Right lobe of liver (tissue), 6 donors: Measurements from ENCODE around the gene TEX38. TPM values are rescaled to one million over a fixed set of nuclear protein-coding genes. Genes with fewer than 3 reads are reported as not detected.

Experiments used
- ATAC-seq, 4 donors: fragments of 200-7000 bp; cut with Tn5 transposase; one replicate each; pipeline ENCODE4 v1.9.1; 2020; ENCODE audit warnings: mild to moderate bottlenecking in 4 of 4, moderate library complexity in 4 of 4
- DNase-seq, 3 donors: peaks; one replicate each; pipeline ENCODE4 v3.0.0-alpha.2; 2020
- H3K27ac ChIP-seq, 3 donors: fragments of 200-600 bp; one replicate each; pipeline ENCODE4 v1.8.0; 2022
- H3K27me3 ChIP-seq, 2 donors: fragments of 200-600 bp; one replicate each; pipeline ENCODE4 v1.8.0; 2022
- H3K36me3 ChIP-seq, 4 donors: fragments of 200-600 bp; sonication (generic) in 1 of 4; one replicate each; pipeline versions ENCODE4 v1.5.1 to v1.8.0; 2017 to 2022; ENCODE audit warnings: control low read depth in 1 of 4
- H3K4me1 ChIP-seq, 4 donors: fragments of 200-600 bp; sonication (generic) in 1 of 4; one replicate each; pipeline versions ENCODE4 v1.5.1 to v1.8.0; 2017 to 2022; ENCODE audit warnings: control low read depth in 1 of 4
- H3K4me3 ChIP-seq, 3 donors: fragments of 200-600 bp; one replicate each; pipeline ENCODE4 v1.8.0; 2022
- H3K9me3 ChIP-seq, 4 donors: fragments of 200-600 bp; sonication (generic) in 1 of 4; one replicate each; pipeline versions ENCODE4 v1.5.1 to v1.8.0; 2017 to 2022; ENCODE audit warnings: control low read depth in 1 of 4
- POLR2A ChIP-seq: fragments of 450-650 bp; IDR thresholded peaks from one replicate; pipeline ENCODE4 v1.6.1; 2017; ENCODE audit warnings: antibody characterized with exemption, mild to moderate bottlenecking
- WGBS: methylation state at CpG from one replicate; pipeline ENCODE4 v1.1.6; 2018; ENCODE audit warnings: low coverage, low lambda C conversion rate; ENCODE audit not compliant: insufficient coverage; ENCODE audit errors: missing lambda C conversion rate; 5-methylcytosine and 5-hydroxymethylcytosine counted together
- intact Hi-C, 2 donors: fragments of 100-400 bp; cut with DNase I; formaldehyde crosslinking; loops; one replicate each; pipeline versions ENCODE4 v1.11.2 to v1.14.1; 2022
- total RNA-seq, 6 experiments: library from RNA; depleted of rRNA in 2 of 6; stranded (reverse); fragments of >200 nt in 2 of 6; fragmentation: NEBNext Ultra II Directional in 3 of 6; extraction: Animal tissue kit (Norgen Biotek cat#: 25700) in 3 of 6; gene quantifications; one replicate each; pipeline versions ENCODE4 v1.1.0 to v1.2.4, GENCODE V29; 2016 to 2023
- TF ChIP-seq, protein P1 (sequence below), 4 donors: fragments of 200-600 bp in 3 of 4; fragments of 450-650 bp in 1 of 4; IDR thresholded peaks; one replicate each; pipeline versions ENCODE4 v1.5.1 to v1.8.0; 2016 to 2022; ENCODE audit warnings: antibody characterized with exemption in 4 of 4, mild to moderate bottlenecking in 2 of 4
- donor health status: DM: no; HTN: yes; CAD: no.
- donor health status: DM: no; HTN: no; CAD: no.
- donor health status: DM: no; HTN: no; CAD: no.
- donor health status: DM: no; HTN: yes; CAD: no.
- donor health status: DM: no; HTN: yes; CAD: no.

The TEX38 gene
- total RNA-seq, 6 experiments from 2014 or later = not detected

DNA sequence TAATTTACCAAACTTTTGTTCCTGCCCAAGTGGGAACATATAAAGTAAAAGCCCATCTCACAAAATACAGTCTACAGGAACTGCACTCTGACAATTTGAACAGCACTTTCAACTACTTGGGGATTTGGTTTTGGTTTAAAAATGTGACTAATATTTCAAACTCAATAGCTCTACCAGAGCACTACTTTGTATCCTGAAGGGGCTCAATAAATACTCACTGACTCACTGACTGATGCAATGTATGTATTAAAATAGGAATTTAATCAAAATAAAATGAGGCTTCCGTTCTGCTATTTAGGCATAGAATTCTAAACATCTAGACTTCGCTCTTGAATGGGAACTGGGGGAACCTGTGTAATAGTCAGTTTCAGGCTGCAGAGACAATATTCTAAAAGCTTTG lies 25.4 kb downstream of the TEX38 start:
- Histone ChIP-seq H3K27ac (no peak overlapping the region), H3K36me3 (peaks cover 0 to 23% (median 4%) of the 10 kb centered on the region in 4 donors), H3K9me3 (no peaks in the 10 kb centered on the region), H3K27me3 (no peaks in the 10 kb centered on the region), H3K4me3 (no peak overlapping the region), H3K4me1 (no peaks in the 10 kb centered on the region)
- 85% methylated on average over 2 of the region's 2 CpGs for WGBS
- ATAC-seq = no peak
- no peak for DNase-seq
- TF ChIP-seq, protein P1, sequence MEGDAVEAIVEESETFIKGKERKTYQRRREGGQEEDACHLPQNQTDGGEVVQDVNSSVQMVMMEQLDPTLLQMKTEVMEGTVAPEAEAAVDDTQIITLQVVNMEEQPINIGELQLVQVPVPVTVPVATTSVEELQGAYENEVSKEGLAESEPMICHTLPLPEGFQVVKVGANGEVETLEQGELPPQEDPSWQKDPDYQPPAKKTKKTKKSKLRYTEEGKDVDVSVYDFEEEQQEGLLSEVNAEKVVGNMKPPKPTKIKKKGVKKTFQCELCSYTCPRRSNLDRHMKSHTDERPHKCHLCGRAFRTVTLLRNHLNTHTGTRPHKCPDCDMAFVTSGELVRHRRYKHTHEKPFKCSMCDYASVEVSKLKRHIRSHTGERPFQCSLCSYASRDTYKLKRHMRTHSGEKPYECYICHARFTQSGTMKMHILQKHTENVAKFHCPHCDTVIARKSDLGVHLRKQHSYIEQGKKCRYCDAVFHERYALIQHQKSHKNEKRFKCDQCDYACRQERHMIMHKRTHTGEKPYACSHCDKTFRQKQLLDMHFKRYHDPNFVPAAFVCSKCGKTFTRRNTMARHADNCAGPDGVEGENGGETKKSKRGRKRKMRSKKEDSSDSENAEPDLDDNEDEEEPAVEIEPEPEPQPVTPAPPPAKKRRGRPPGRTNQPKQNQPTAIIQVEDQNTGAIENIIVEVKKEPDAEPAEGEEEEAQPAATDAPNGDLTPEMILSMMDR (IDR thresholded peaks at IDR 0.05) = no peak
- TF ChIP-seq POLR2A = no peak
- intact Hi-C loops = no loop called here

GRCh38 chr1:46699666-46700065 lies 28.0 kb downstream of the TEX38 start:
- Histone ChIP-seq H3K4me1 (no peaks in the 10 kb centered on the region), H3K4me3 (no peak overlapping the region), H3K9me3 (no peaks in the 10 kb centered on the region), H3K27ac (no peak overlapping the region), H3K36me3 (peaks cover 0 to 27% (median 4%) of the 10 kb centered on the region in 4 donors), H3K27me3 (no peaks in the 10 kb centered on the region)
- no peak for DNase-seq
- TF ChIP-seq POLR2A = no peak
- TF ChIP-seq, protein P1 (IDR thresholded peaks at IDR 0.05) = no peak
- 49% methylated on average over 3 of the region's 3 CpGs for WGBS
- ATAC-seq = peak in 3 of 4 donors; percentile 16 to 53 (median 46)
- intact Hi-C loops = no loop called here

DNA sequence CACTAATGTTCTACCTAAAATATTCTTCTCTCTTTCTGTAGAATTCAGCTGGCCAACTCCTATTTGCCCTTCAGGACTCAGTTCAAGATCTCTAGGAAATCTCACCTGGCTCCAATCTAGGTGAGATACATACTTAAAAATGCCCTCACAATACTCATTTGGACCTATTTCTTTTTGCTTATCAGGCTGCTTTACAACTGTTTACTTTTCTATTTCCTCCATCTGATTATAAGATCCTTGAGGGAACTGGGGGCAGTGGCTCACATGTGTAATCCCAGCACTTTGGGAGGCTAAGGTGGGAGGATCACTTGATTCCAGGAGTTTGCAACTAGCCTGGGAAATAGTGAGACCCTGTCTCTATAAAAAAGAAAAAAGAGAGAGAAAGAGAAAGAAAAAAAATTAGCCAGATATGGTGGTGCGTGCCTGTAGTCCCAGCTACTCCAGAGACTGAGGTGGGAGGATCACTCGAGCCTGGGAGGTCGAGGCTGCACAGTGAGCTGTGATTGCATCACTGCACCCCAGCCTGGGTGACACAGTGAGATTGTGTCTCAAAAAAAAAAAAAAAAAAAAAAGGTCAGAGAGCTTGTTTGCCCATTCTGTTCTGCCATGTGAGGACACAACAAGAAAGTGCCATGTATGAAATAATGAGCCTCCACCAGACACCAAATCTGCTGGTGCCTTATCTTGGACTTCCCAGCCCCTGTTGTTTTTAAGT lies 32.4 kb downstream of the TEX38 start:
- no peak overlapping the region for H3K4me3 ChIP-seq
- H3K4me1 ChIP-seq = no peaks in the 10 kb centered on the region
- no peak for TF ChIP-seq POLR2A
- TF ChIP-seq, protein P1 (IDR thresholded peaks at IDR 0.05) = no peak
- intact Hi-C loops = no loop called here
- H3K27ac ChIP-seq = no peak overlapping the region
- H3K27me3 ChIP-seq = no peaks in the 10 kb centered on the region
- 55% methylated on average over 3 of the region's 3 CpGs for WGBS
- ATAC-seq (peak in 1 of 4 donors; percentile 83), DNase-seq (peak in 1 of 3 donors; percentile 67)
- H3K9me3 ChIP-seq = no peaks in the 10 kb centered on the region
- peaks cover 0 to 40% (median 13%) of the 10 kb centered on the region in 4 donors for H3K36me3 ChIP-seq

- 82% methylated on average over 7 of the region's 9 CpGs for WGBS
- H3K4me1 ChIP-seq = no peaks in the 10 kb centered on the region
- no peak overlapping the region for H3K4me3 ChIP-seq
- DNase-seq = no peak
- H3K27ac ChIP-seq = no peak overlapping the region
- H3K9me3 ChIP-seq = no peaks in the 10 kb centered on the region
- intact Hi-C loops = no loop called here
- no peak for TF ChIP-seq POLR2A
- TF ChIP-seq, protein P1 (IDR thresholded peaks at IDR 0.05) = no peak
- ATAC-seq = no peak
- peaks cover 0 to 40% (median 13%) of the 10 kb centered on the region in 4 donors for H3K36me3 ChIP-seq
- no peaks in the 10 kb centered on the region for H3K27me3 ChIP-seq
Measured at GRCh38 chr1:46705408-46705807, 33.8 kb downstream of the TEX38 start.
